GM12892 (cell line): Measurements from ENCODE around the gene PSMB4.

Experiments
- POLR2A ChIP-seq: IDR thresholded peaks from 2 replicates; pipeline ENCODE4 v1.6.1; 2011; ENCODE audit warnings: low read depth, low read length, control low read depth
- POLR2AphosphoS5 ChIP-seq: IDR thresholded peaks from 2 replicates; pipeline ENCODE4 v1.6.1; 2011; ENCODE audit warnings: low read depth, low read length, control low read depth
- TAF1 ChIP-seq: IDR thresholded peaks from 2 replicates; pipeline ENCODE4 v1.6.1; 2011; ENCODE audit warnings: low read depth, mild to moderate bottlenecking, control low read depth, low read length, borderline replicate concordance

GRCh38 chr1:151361883-151362282 lies 37.5 kb upstream of the PSMB4 start:
- TF ChIP-seq POLR2A: no peak
- no peak for TF ChIP-seq POLR2AphosphoS5
- no peak for TF ChIP-seq TAF1
